Measurements from ENCODE around the gene SMARCAD1.

- TF ChIP-seq POLR2A (IDR thresholded peaks at IDR 0.05), result no peak
- no peak for TF ChIP-seq CTCF (IDR thresholded peaks at IDR 0.05)
Measured at GRCh38 chr4:94237271-94237670, 29.6 kb downstream of the SMARCAD1 start.

Measured in right lobe of liver (tissue), 4 donors.